SK-N-SH treated with all-trans-retinoic acid at 6 μM for 48 hours (cell line): Measurements from ENCODE around the gene RBM19.

Experiments
- ATAC-seq: fragments of 200-7000 bp; cut with Tn5 transposase; 3 replicates; pipeline ENCODE4 v1.9.1; 2020; ENCODE audit warnings: mild to moderate bottlenecking, moderate library complexity
- ARNTL ChIP-seq: fragments of 450-650 bp; formaldehyde crosslinking; IDR thresholded peaks from 2 replicates; pipeline ENCODE4 v1.5.0; 2020; ENCODE audit warnings: low read depth, mild to moderate bottlenecking, moderate library complexity, borderline replicate concordance
- BACH2 ChIP-seq: fragments of 250-450 bp; sonication (Bioruptor Pico); IDR thresholded peaks from 2 replicates; pipeline ENCODE4 v1.9.0; 2021; ENCODE audit warnings: mild to moderate bottlenecking, borderline replicate concordance
- CSDC2 ChIP-seq: fragments of 250-450 bp; sonication (Bioruptor Pico); IDR thresholded peaks from 2 replicates; pipeline ENCODE4 v1.5.0; 2020; ENCODE audit warnings: mild to moderate bottlenecking, moderate library complexity
- ESRRG ChIP-seq: fragments of 250-450 bp; sonication (Bioruptor Pico); IDR thresholded peaks from 2 replicates; pipeline ENCODE4 v1.6.1; 2021; ENCODE audit warnings: mild to moderate bottlenecking
- GLIS3 ChIP-seq: fragments of 250-450 bp; sonication (Bioruptor Pico); IDR thresholded peaks from 2 replicates; pipeline ENCODE4 v1.5.0; 2020; ENCODE audit warnings: mild to moderate bottlenecking, moderate library complexity
- ISL1 ChIP-seq: fragments of 250-450 bp; sonication (Bioruptor Pico); IDR thresholded peaks from 2 replicates; pipeline ENCODE4 v2.1.2; 2022; ENCODE audit warnings: mild to moderate bottlenecking, moderate library complexity
- OSR1 ChIP-seq: fragments of 250-450 bp; sonication (Bioruptor Pico); IDR thresholded peaks from 2 replicates; pipeline ENCODE4 v1.8.0; 2022; ENCODE audit warnings: moderate library complexity, mild to moderate bottlenecking, inconsistent platforms
- PPARA ChIP-seq: fragments of 250-450 bp; sonication (Bioruptor Pico); IDR thresholded peaks from 2 replicates; pipeline ENCODE4 v1.5.0; 2020; ENCODE audit warnings: mild to moderate bottlenecking, borderline replicate concordance
- RARB ChIP-seq: fragments of 250-450 bp; sonication (Bioruptor Pico); IDR thresholded peaks from 2 replicates; pipeline ENCODE4 v1.8.0; 2021; ENCODE audit warnings: mild to moderate bottlenecking, moderate library complexity
- SNAI2 ChIP-seq: fragments of 250-450 bp; sonication (Bioruptor Pico); IDR thresholded peaks from 2 replicates; pipeline ENCODE4 v1.5.0; 2020; ENCODE audit warnings: mild to moderate bottlenecking, moderate library complexity
- TCF4 ChIP-seq: fragments of 250-450 bp; sonication (Bioruptor Pico); IDR thresholded peaks from 2 replicates; pipeline ENCODE4 v1.8.0; 2021; ENCODE audit warnings: mild to moderate bottlenecking, moderate library complexity, borderline replicate concordance
- TOX ChIP-seq: fragments of 250-450 bp; sonication (Bioruptor Pico); IDR thresholded peaks from 2 replicates; pipeline ENCODE4 v1.8.0; 2021; ENCODE audit warnings: mild to moderate bottlenecking, moderate library complexity, borderline replicate concordance
- ZC3H10 ChIP-seq: fragments of 250-450 bp; sonication (Bioruptor Pico); IDR thresholded peaks from 2 replicates; pipeline ENCODE4 v1.5.1; 2021; ENCODE audit warnings: mild to moderate bottlenecking, moderate library complexity
- ZFP3 ChIP-seq: fragments of 250-450 bp; sonication (Bioruptor Pico); IDR thresholded peaks from 2 replicates; pipeline ENCODE4 v1.5.0; 2020; ENCODE audit warnings: mild to moderate bottlenecking, moderate library complexity
- ZFP30 ChIP-seq: fragments of 450-650 bp; formaldehyde crosslinking; IDR thresholded peaks from 2 replicates; pipeline ENCODE4 v1.5.0; 2022; ENCODE audit warnings: mild to moderate bottlenecking, moderate library complexity
- ZNF565 ChIP-seq: fragments of 450-650 bp; formaldehyde crosslinking; conservative IDR thresholded peaks from 2 replicates; pipeline ENCODE4 v1.5.0; 2020; ENCODE audit warnings: low read depth, mild to moderate bottlenecking, moderate library complexity
- ZNF70 ChIP-seq: fragments of 450-650 bp; formaldehyde crosslinking; IDR thresholded peaks from 2 replicates; pipeline ENCODE4 v1.5.0; 2020; ENCODE audit warnings: mild to moderate bottlenecking, moderate library complexity
- ZNF8 ChIP-seq: fragments of 450-650 bp; formaldehyde crosslinking; IDR thresholded peaks from 2 replicates; pipeline ENCODE4 v1.5.0; 2020; ENCODE audit warnings: mild to moderate bottlenecking, moderate library complexity
- TF ChIP-seq, protein P1 (sequence below): fragments of 250-450 bp; sonication (Bioruptor Pico); IDR thresholded peaks from 2 replicates; pipeline ENCODE4 v1.5.1; 2021; ENCODE audit warnings: mild to moderate bottlenecking, moderate library complexity
- TF ChIP-seq, protein P2 (sequence below): fragments of 250-450 bp; sonication (Bioruptor Pico); IDR thresholded peaks from 2 replicates; pipeline ENCODE4 v1.8.0; 2021; ENCODE audit warnings: low read depth, mild to moderate bottlenecking, moderate library complexity, borderline replicate concordance
- TF ChIP-seq, protein P3 (sequence below): fragments of 250-450 bp; sonication (Bioruptor Pico); IDR thresholded peaks from 2 replicates; pipeline ENCODE4 v1.5.1; 2020; ENCODE audit warnings: low read depth, mild to moderate bottlenecking, moderate library complexity
- TF ChIP-seq, protein P4 (sequence below): fragments of 250-450 bp; sonication (Bioruptor Pico); IDR thresholded peaks from 2 replicates; pipeline ENCODE4 v1.5.0; 2020; ENCODE audit warnings: mild to moderate bottlenecking, moderate library complexity

RBM19 gene

DNA sequence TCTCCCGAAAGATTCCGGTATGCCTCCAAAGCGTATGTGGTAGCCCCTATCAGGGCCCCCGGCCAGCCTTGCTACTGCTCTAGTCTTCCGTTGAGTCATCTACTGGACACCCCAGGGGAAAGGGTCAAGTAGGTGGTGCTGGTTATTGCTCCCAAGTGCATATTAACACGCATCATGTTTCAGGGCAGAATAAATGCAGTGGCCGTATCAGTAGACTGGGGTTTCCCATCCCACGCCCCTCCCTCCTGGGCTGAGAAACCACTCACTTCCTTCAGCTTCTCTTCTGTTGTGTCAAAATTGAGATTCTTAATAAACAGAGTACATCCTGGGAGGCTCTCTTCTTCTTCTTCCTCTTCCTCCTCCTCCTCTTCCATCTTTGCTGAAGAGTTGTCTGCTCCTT, 39.3 kb downstream of the RBM19 start:
- TF ChIP-seq SNAI2 = no peak
- TF ChIP-seq, protein P1, sequence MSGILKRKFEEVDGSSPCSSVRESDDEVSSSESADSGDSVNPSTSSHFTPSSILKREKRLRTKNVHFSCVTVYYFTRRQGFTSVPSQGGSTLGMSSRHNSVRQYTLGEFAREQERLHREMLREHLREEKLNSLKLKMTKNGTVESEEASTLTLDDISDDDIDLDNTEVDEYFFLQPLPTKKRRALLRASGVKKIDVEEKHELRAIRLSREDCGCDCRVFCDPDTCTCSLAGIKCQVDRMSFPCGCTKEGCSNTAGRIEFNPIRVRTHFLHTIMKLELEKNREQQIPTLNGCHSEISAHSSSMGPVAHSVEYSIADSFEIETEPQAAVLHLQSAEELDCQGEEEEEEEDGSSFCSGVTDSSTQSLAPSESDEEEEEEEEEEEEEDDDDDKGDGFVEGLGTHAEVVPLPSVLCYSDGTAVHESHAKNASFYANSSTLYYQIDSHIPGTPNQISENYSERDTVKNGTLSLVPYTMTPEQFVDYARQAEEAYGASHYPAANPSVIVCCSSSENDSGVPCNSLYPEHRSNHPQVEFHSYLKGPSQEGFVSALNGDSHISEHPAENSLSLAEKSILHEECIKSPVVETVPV (CRISPR knock-in tag) = no peak
- no peak for ATAC-seq

DNA sequence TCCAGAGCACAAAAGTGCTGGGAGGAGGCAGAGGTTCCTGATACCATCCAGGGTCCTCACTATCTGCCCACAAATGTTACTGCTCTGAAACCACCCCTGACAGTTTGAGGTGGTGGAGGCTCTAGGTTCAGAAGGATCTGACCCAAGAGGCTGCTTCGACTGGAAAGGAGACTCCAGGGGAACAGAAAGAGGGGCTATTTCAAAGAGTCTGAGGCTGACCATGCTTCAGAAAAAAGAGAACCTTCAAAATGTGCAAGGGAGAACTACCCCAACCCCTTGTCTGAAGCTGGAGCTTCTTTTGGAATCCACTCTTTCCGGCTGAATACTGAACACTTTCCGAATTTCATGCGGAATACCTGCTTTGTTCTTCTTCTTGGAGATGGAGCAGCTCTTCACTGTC, 41.8 kb downstream of the RBM19 start:
- TF ChIP-seq TOX (CRISPR knock-in tag) (no peak), ISL1 (CRISPR knock-in tag) (no peak), ZC3H10 (CRISPR knock-in tag) (no peak), ZNF565 (CRISPR knock-in tag) (no peak), BACH2 (CRISPR knock-in tag) (no peak), ZNF8 (no peak), OSR1 (no peak), SNAI2 (no peak), ZNF70 (CRISPR knock-in tag) (no peak), RARB (CRISPR knock-in tag) (no peak), ZFP3 (CRISPR knock-in tag) (no peak)
- TF ChIP-seq, protein P1 (CRISPR knock-in tag) = no peak
- no peak for ATAC-seq

DNA sequence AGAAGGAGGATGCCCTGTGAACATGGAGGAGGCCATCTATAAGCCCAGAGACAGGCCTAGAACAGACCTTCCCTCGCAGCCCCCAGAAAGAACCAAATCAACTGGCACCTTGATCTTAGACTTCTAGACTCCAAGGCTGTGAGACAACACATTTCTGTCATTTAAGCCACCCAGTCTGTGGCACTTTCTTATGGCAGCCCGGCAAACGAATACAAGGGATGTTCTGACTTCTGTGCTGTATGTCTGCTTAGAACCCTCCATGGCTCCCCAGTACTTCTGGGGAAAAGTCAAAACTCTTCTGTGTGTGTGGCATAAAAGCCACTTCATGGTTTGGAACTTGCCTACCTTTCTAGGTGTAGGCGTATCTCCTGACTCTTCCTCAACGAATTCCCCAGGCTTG, 42.9 kb downstream of the RBM19 start:
- ATAC-seq = no peak
- TF ChIP-seq ISL1 (CRISPR knock-in tag) = no peak
- TF ChIP-seq GLIS3 = no peak
- no peak for TF ChIP-seq RARB (CRISPR knock-in tag)
- TF ChIP-seq TOX (CRISPR knock-in tag) = no peak
- TF ChIP-seq ZC3H10 (CRISPR knock-in tag) = no peak
- TF ChIP-seq, protein P1 (CRISPR knock-in tag) = no peak
- TF ChIP-seq SNAI2 = no peak
- no peak for TF ChIP-seq ZNF565 (CRISPR knock-in tag)
- TF ChIP-seq ZNF8 = no peak
- TF ChIP-seq PPARA (CRISPR knock-in tag) = no peak
- no peak for TF ChIP-seq ZFP30 (CRISPR knock-in tag)
- no peak for TF ChIP-seq ZNF70 (CRISPR knock-in tag)
- TF ChIP-seq ESRRG = no peak
- TF ChIP-seq, protein P2, sequence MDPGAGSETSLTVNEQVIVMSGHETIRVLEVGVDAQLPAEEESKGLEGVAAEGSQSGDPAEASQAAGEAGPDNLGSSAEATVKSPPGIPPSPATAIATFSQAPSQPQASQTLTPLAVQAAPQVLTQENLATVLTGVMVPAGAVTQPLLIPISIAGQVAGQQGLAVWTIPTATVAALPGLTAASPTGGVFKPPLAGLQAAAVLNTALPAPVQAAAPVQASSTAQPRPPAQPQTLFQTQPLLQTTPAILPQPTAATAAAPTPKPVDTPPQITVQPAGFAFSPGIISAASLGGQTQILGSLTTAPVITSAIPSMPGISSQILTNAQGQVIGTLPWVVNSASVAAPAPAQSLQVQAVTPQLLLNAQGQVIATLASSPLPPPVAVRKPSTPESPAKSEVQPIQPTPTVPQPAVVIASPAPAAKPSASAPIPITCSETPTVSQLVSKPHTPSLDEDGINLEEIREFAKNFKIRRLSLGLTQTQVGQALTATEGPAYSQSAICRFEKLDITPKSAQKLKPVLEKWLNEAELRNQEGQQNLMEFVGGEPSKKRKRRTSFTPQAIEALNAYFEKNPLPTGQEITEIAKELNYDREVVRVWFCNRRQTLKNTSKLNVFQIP (CRISPR knock-in tag) = no peak
- no peak for TF ChIP-seq TCF4
- TF ChIP-seq, protein P3, sequence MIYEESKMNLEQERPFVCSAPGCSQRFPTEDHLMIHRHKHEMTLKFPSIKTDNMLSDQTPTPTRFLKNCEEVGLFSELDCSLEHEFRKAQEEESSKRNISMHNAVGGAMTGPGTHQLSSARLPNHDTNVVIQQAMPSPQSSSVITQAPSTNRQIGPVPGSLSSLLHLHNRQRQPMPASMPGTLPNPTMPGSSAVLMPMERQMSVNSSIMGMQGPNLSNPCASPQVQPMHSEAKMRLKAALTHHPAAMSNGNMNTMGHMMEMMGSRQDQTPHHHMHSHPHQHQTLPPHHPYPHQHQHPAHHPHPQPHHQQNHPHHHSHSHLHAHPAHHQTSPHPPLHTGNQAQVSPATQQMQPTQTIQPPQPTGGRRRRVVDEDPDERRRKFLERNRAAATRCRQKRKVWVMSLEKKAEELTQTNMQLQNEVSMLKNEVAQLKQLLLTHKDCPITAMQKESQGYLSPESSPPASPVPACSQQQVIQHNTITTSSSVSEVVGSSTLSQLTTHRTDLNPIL (CRISPR knock-in tag) = no peak
- TF ChIP-seq, protein P4, sequence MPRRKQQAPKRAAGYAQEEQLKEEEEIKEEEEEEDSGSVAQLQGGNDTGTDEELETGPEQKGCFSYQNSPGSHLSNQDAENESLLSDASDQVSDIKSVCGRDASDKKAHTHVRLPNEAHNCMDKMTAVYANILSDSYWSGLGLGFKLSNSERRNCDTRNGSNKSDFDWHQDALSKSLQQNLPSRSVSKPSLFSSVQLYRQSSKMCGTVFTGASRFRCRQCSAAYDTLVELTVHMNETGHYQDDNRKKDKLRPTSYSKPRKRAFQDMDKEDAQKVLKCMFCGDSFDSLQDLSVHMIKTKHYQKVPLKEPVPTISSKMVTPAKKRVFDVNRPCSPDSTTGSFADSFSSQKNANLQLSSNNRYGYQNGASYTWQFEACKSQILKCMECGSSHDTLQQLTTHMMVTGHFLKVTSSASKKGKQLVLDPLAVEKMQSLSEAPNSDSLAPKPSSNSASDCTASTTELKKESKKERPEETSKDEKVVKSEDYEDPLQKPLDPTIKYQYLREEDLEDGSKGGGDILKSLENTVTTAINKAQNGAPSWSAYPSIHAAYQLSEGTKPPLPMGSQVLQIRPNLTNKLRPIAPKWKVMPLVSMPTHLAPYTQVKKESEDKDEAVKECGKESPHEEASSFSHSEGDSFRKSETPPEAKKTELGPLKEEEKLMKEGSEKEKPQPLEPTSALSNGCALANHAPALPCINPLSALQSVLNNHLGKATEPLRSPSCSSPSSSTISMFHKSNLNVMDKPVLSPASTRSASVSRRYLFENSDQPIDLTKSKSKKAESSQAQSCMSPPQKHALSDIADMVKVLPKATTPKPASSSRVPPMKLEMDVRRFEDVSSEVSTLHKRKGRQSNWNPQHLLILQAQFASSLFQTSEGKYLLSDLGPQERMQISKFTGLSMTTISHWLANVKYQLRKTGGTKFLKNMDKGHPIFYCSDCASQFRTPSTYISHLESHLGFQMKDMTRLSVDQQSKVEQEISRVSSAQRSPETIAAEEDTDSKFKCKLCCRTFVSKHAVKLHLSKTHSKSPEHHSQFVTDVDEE = no peak
- TF ChIP-seq ARNTL (CRISPR knock-in tag) = no peak
- no peak for TF ChIP-seq OSR1
- no peak for TF ChIP-seq CSDC2 (CRISPR knock-in tag)
- TF ChIP-seq, all 23 proteins: peak for 0
